Measurements from ENCODE around the gene PPP2R2B. TPM values are rescaled to one million over a fixed set of nuclear protein-coding genes. Genes with fewer than 3 reads are reported as not detected.

PPP2R2B gene
- total RNA-seq, 1 donor from 2014 or later = not detected

- Mint-ChIP-seq H3K4me1 (no peaks in the 10 kb centered on the region), H3K36me3 (ENCODE audit: low read depth) (no peaks in the 10 kb centered on the region), H3K27ac (no peak overlapping the region), H3K4me3 (no peak overlapping the region), H3K27me3 (peaks cover 1% of the 10 kb centered on the region), H3K9me3 (no peaks in the 10 kb centered on the region)
- intact Hi-C loops (cut with micrococcal nuclease) = no loop called here
- DNase-seq = no peak
Observed at GRCh38 chr5:146770980-146771379, 107.6 kb downstream of the PPP2R2B start.

- DNase-seq = no peak
- Mint-ChIP-seq H3K27ac (no peak overlapping the region), H3K36me3 (ENCODE audit: low read depth) (no peaks in the 10 kb centered on the region), H3K4me1 (peaks cover 1% of the 10 kb centered on the region), H3K27me3 (peaks cover 1% of the 10 kb centered on the region), H3K4me3 (no peak overlapping the region), H3K9me3 (no peaks in the 10 kb centered on the region)
- intact Hi-C loops (cut with micrococcal nuclease) = no loop called here
Observed at GRCh38 chr5:146770546-146770945, 108.0 kb downstream of the PPP2R2B start.

GRCh38 chr5:146767534-146767933 is 111.0 kb downstream of the PPP2R2B start:
- Mint-ChIP-seq H3K36me3 (ENCODE audit: low read depth) (no peaks in the 10 kb centered on the region), H3K27me3 (peaks cover 1% of the 10 kb centered on the region), H3K4me1 (peaks cover 3% of the 10 kb centered on the region), H3K4me3 (no peak overlapping the region), H3K9me3 (no peaks in the 10 kb centered on the region), H3K27ac (no peak overlapping the region)
- intact Hi-C loops (cut with micrococcal nuclease) = no loop called here
- no peak for DNase-seq

- Mint-ChIP-seq H3K27ac (no peak overlapping the region), H3K36me3 (ENCODE audit: low read depth) (no peaks in the 10 kb centered on the region), H3K9me3 (no peaks in the 10 kb centered on the region), H3K4me3 (no peak overlapping the region), H3K27me3 (no peaks in the 10 kb centered on the region), H3K4me1 (peaks cover 3% of the 10 kb centered on the region)
- DNase-seq = no peak
- intact Hi-C loops (cut with micrococcal nuclease) = no loop called here
Observed at GRCh38 chr5:146766013-146766412, 112.5 kb downstream of the PPP2R2B start.

- Mint-ChIP-seq H3K4me3 (no peak overlapping the region), H3K27me3 (no peaks in the 10 kb centered on the region), H3K36me3 (ENCODE audit: low read depth) (no peaks in the 10 kb centered on the region), H3K27ac (no peak overlapping the region), H3K9me3 (no peaks in the 10 kb centered on the region), H3K4me1 (peaks cover 3% of the 10 kb centered on the region)
- DNase-seq = no peak
- intact Hi-C loops (cut with micrococcal nuclease) = no loop called here
Observed at GRCh38 chr5:146765089-146765832, 113.3 kb downstream of the PPP2R2B start.

- no peaks in the 10 kb centered on the region for H3K36me3 Mint-ChIP-seq (ENCODE audit: low read depth)
- no peaks in the 10 kb centered on the region for H3K9me3 Mint-ChIP-seq
- peaks cover 3% of the 10 kb centered on the region for H3K4me1 Mint-ChIP-seq
- H3K4me3 Mint-ChIP-seq = no peak overlapping the region
- intact Hi-C loops (cut with micrococcal nuclease) = no loop called here
- H3K27me3 Mint-ChIP-seq = no peaks in the 10 kb centered on the region
- DNase-seq = no peak
- no peak overlapping the region for H3K27ac Mint-ChIP-seq
Observed at GRCh38 chr5:146762830-146763229, 115.7 kb downstream of the PPP2R2B start.

- peaks cover 3% of the 10 kb centered on the region for H3K4me1 Mint-ChIP-seq
- no peaks in the 10 kb centered on the region for H3K9me3 Mint-ChIP-seq
- H3K27me3 Mint-ChIP-seq = peaks cover 1% of the 10 kb centered on the region
- DNase-seq = no peak
- no peak overlapping the region for H3K27ac Mint-ChIP-seq
- intact Hi-C loops (cut with micrococcal nuclease) = no loop called here
- H3K36me3 Mint-ChIP-seq (ENCODE audit: low read depth) = no peaks in the 10 kb centered on the region
- no peak overlapping the region for H3K4me3 Mint-ChIP-seq
Observed at GRCh38 chr5:146761811-146762210, 116.7 kb downstream of the PPP2R2B start.

GRCh38 chr5:146758938-146759337 is 119.6 kb downstream of the PPP2R2B start:
- no peaks in the 10 kb centered on the region for H3K36me3 Mint-ChIP-seq (ENCODE audit: low read depth)
- H3K27me3 Mint-ChIP-seq = peaks cover 2% of the 10 kb centered on the region
- no peaks in the 10 kb centered on the region for H3K4me1 Mint-ChIP-seq
- no peaks in the 10 kb centered on the region for H3K9me3 Mint-ChIP-seq
- no peak overlapping the region for H3K4me3 Mint-ChIP-seq
- no peak for DNase-seq
- intact Hi-C loops (cut with micrococcal nuclease) = no loop called here
- no peak overlapping the region for H3K27ac Mint-ChIP-seq

- Mint-ChIP-seq H3K27ac (no peak overlapping the region), H3K9me3 (peaks cover 4% of the 10 kb centered on the region), H3K27me3 (peaks cover 2% of the 10 kb centered on the region), H3K4me3 (no peak overlapping the region), H3K4me1 (peaks cover 5% of the 10 kb centered on the region), H3K36me3 (ENCODE audit: low read depth) (no peaks in the 10 kb centered on the region)
- no peak for DNase-seq
- intact Hi-C loops (cut with micrococcal nuclease) = no loop called here
Observed at GRCh38 chr5:146758076-146758475, 120.5 kb downstream of the PPP2R2B start.

- no peak for DNase-seq
- Mint-ChIP-seq H3K9me3 (peaks cover 4% of the 10 kb centered on the region), H3K36me3 (ENCODE audit: low read depth) (no peaks in the 10 kb centered on the region), H3K4me3 (no peak overlapping the region), H3K4me1 (peaks cover 20% of the 10 kb centered on the region), H3K27ac (no peak overlapping the region), H3K27me3 (peaks cover 2% of the 10 kb centered on the region)
- intact Hi-C loops (cut with micrococcal nuclease) = no loop called here
Observed at GRCh38 chr5:146756546-146756945, 122.0 kb downstream of the PPP2R2B start.

- peaks cover 2% of the 10 kb centered on the region for H3K27me3 Mint-ChIP-seq
- H3K9me3 Mint-ChIP-seq = peaks cover 4% of the 10 kb centered on the region
- H3K4me1 Mint-ChIP-seq = peaks cover 23% of the 10 kb centered on the region
- H3K4me3 Mint-ChIP-seq = no peak overlapping the region
- no peak overlapping the region for H3K27ac Mint-ChIP-seq
- no peaks in the 10 kb centered on the region for H3K36me3 Mint-ChIP-seq (ENCODE audit: low read depth)
- DNase-seq = no peak
- intact Hi-C loops (cut with micrococcal nuclease) = no loop called here
Observed at GRCh38 chr5:146755793-146756192, 122.8 kb downstream of the PPP2R2B start.

GRCh38 chr5:146754621-146755020 is 123.9 kb downstream of the PPP2R2B start:
- Mint-ChIP-seq H3K36me3 (ENCODE audit: low read depth) (no peaks in the 10 kb centered on the region), H3K27me3 (peaks cover 2% of the 10 kb centered on the region), H3K27ac (no peak overlapping the region), H3K9me3 (peaks cover 4% of the 10 kb centered on the region), H3K4me1 (peaks cover 23% of the 10 kb centered on the region), H3K4me3 (no peak overlapping the region)
- no peak for DNase-seq
- intact Hi-C loops (cut with micrococcal nuclease) = no loop called here

- intact Hi-C loops (cut with micrococcal nuclease) = no loop called here
Observed at GRCh38 chr5:146753641-146754040, 124.9 kb downstream of the PPP2R2B start.

GRCh38 chr5:146751781-146752401 is 126.7 kb downstream of the PPP2R2B start:
- Mint-ChIP-seq H3K27ac (peak overlapping the region; percentile 80), H3K4me1 (peaks cover 23% of the 10 kb centered on the region), H3K9me3 (peaks cover 9% of the 10 kb centered on the region), H3K4me3 (peak overlapping the region; percentile 43), H3K36me3 (ENCODE audit: low read depth) (no peaks in the 10 kb centered on the region), H3K27me3 (peaks cover 1% of the 10 kb centered on the region)
- peak; percentile 88 for DNase-seq
- intact Hi-C loops (cut with micrococcal nuclease) = no loop called here

More at GRCh38 chr5:146753641-146754040, 124.9 kb downstream of the PPP2R2B start:
- Mint-ChIP-seq H3K36me3 (ENCODE audit: low read depth) (no peaks in the 10 kb centered on the region), H3K9me3 (peaks cover 4% of the 10 kb centered on the region), H3K27ac (no peak overlapping the region), H3K4me3 (no peak overlapping the region), H3K27me3 (peaks cover 2% of the 10 kb centered on the region), H3K4me1 (peaks cover 23% of the 10 kb centered on the region)
- DNase-seq = no peak
